ENCODE results near the gene METTL23.
"Not testable (repeated sequence)": the region's sequence is repeated elsewhere in the genome, so short reads cannot be mapped to it uniquely, and the experiment has no call there.

The METTL23 gene

DNA sequence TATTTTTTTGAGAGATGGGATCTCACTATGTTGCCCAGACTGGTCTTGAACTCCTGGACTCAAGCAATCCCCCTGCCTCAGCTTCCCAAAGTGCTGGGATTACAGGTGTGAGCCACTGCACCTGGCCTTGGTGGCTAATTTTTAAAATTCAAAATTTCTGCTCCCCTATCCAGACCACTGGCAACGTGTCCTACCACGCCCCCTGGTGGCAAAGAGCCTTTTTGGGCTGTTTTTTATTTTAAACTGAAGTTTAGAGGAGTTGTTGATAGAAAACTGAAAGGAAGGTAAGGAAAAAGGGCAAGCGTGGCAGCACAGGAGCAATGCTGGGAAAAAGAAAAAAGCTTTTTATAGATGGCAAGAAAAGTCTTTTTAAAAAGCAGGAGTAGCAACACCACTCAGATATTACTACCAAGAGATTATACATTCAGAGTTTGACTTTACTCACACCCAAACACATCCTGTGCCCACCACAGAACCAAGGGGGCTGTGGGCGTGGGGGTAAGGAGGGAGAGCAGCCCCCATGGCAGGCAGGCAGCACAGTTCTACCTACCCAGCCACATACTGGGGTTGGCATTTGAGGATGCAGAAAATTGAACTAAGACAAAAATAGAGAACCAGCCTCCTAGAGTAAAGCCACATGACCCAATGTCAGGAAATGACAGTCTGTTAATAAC lies 11.7 kb upstream of the METTL23 start:
- Histone ChIP-seq H3K4me3 (ENCODE audit: low read depth in 1 of 2, low read length in 2 of 2) (no peak overlapping the region), H3K27ac (ENCODE audit: low read depth, low read length) (no peak overlapping the region), H3K27me3 (ENCODE audit: control insufficient read depth in 1 of 2, insufficient read depth in 2 of 2, low read length in 2 of 2) (no peaks in the 10 kb centered on the region), H3K9me3 (ENCODE audit: control insufficient read depth in 1 of 2, low read length in 2 of 2) (no peaks in the 10 kb centered on the region), H3K9ac (ENCODE audit: low read depth in 1 of 2, low read length in 2 of 2) (no peak overlapping the region), H3K36me3 (ENCODE audit: control insufficient read depth in 1 of 2, insufficient read depth in 2 of 2, low read length in 2 of 2) (peaks cover 17 to 64% of the 10 kb centered on the region in 2 donors), H3K4me1 (ENCODE audit: control insufficient read depth in 1 of 2, insufficient read depth in 2 of 2, low read length in 2 of 2) (peaks cover 22 to 27% of the 10 kb centered on the region in 2 donors)

DNA sequence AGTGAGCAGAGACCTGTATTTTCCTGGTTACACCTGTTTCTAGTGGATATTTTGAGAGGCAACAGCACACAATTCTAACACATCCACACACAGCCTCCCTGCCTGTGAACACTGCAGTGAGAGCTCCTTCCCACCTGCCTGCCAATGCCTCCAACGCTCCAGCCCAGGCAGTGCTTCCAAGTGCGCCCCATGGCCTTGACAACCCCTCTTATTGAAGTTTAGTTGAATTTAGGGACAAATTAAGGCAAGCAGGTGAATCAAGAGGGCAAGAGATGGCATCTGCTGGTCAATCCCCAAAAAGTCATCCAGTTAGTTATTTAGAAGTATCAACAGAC lies 11.2 kb upstream of the METTL23 start:
- no peak overlapping the region for H3K9ac ChIP-seq (ENCODE audit: low read depth in 1 of 2, low read length in 2 of 2)
- peaks cover 22 to 25% of the 10 kb centered on the region in 2 donors for H3K4me1 ChIP-seq (ENCODE audit: control insufficient read depth in 1 of 2, insufficient read depth in 2 of 2, low read length in 2 of 2)
- no peak overlapping the region for H3K4me3 ChIP-seq (ENCODE audit: low read depth in 1 of 2, low read length in 2 of 2)
- no peaks in the 10 kb centered on the region for H3K27me3 ChIP-seq (ENCODE audit: control insufficient read depth in 1 of 2, insufficient read depth in 2 of 2, low read length in 2 of 2)
- H3K9me3 ChIP-seq (ENCODE audit: control insufficient read depth in 1 of 2, low read length in 2 of 2): no peaks in the 10 kb centered on the region
- H3K27ac ChIP-seq (ENCODE audit: low read depth, low read length): no peak overlapping the region
- H3K36me3 ChIP-seq (ENCODE audit: control insufficient read depth in 1 of 2, insufficient read depth in 2 of 2, low read length in 2 of 2): peaks cover 22 to 69% of the 10 kb centered on the region in 2 donors

DNA sequence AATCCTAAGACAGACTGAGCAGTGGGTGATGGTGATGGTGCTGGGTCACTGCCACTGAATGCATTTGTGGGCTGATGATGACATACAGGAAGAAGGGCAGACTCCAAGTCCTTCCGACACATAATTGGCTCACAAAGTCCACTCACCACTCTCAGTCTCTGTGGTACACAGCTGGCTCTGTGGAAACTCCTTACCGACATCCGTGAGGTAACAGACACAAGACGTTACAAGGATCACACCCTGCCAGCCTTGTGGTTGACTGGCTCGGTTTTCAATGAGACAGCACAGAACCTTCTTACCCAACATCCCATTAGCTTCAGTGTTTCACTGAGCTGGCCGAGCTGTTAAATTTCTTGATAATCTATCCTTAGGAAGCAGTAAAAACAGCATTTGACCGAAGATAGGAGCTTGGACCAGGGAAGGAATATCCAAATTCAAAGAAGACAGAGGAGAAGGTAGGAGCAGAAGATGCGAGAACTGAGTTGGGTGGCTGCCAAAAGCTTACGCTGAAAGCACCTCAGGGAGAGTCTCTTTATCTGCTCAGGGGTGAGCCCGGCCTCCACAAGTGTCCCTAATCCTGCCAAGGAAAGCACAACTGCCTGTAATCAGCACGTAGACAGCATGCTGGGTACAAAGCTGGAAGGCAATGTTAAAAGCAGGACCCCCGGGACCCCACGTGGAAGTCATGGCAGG lies 10.3 kb upstream of the METTL23 start:
- Histone ChIP-seq H3K9me3 (ENCODE audit: control insufficient read depth in 1 of 2, low read length in 2 of 2) (no peaks in the 10 kb centered on the region), H3K27me3 (ENCODE audit: control insufficient read depth in 1 of 2, insufficient read depth in 2 of 2, low read length in 2 of 2) (no peaks in the 10 kb centered on the region), H3K4me1 (ENCODE audit: control insufficient read depth in 1 of 2, insufficient read depth in 2 of 2, low read length in 2 of 2) (peaks cover 18 to 22% of the 10 kb centered on the region in 2 donors), H3K27ac (ENCODE audit: low read depth, low read length) (no peak overlapping the region), H3K4me3 (ENCODE audit: low read depth in 1 of 2, low read length in 2 of 2) (no peak overlapping the region), H3K9ac (ENCODE audit: low read depth in 1 of 2, low read length in 2 of 2) (peak overlapping the region in 1 of 2 donors; percentile 19), H3K36me3 (ENCODE audit: control insufficient read depth in 1 of 2, insufficient read depth in 2 of 2, low read length in 2 of 2) (peaks cover 29 to 78% of the 10 kb centered on the region in 2 donors)

DNA sequence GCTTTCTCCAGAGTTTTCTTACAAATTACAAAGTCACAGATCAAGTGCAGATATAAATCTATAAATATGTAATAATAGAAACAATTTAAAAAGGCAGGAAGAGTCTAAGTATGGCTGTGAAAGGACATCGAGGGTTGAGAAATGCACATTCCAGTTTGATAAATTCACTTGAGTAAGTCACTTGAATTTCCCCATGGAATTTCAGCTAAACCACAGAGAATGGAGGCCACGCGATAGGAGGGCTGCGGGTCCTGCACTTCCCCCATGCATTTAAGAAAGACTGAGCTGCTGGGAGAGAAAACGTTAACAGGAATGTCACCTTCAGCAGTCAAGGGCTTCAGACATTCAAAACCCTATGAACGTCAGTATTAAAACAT lies 9.8 kb upstream of the METTL23 start:
- Histone ChIP-seq H3K36me3 (ENCODE audit: control insufficient read depth in 1 of 2, insufficient read depth in 2 of 2, low read length in 2 of 2) (peaks cover 35 to 83% of the 10 kb centered on the region in 2 donors), H3K9ac (ENCODE audit: low read depth in 1 of 2, low read length in 2 of 2) (peak overlapping the region in 1 of 2 donors; percentile 19), H3K9me3 (ENCODE audit: control insufficient read depth in 1 of 2, low read length in 2 of 2) (no peaks in the 10 kb centered on the region), H3K27me3 (ENCODE audit: control insufficient read depth in 1 of 2, insufficient read depth in 2 of 2, low read length in 2 of 2) (no peaks in the 10 kb centered on the region), H3K4me1 (ENCODE audit: control insufficient read depth in 1 of 2, insufficient read depth in 2 of 2, low read length in 2 of 2) (peaks cover 13 to 20% of the 10 kb centered on the region in 2 donors), H3K27ac (ENCODE audit: low read depth, low read length) (no peak overlapping the region), H3K4me3 (ENCODE audit: low read depth in 1 of 2, low read length in 2 of 2) (no peak overlapping the region)

DNA sequence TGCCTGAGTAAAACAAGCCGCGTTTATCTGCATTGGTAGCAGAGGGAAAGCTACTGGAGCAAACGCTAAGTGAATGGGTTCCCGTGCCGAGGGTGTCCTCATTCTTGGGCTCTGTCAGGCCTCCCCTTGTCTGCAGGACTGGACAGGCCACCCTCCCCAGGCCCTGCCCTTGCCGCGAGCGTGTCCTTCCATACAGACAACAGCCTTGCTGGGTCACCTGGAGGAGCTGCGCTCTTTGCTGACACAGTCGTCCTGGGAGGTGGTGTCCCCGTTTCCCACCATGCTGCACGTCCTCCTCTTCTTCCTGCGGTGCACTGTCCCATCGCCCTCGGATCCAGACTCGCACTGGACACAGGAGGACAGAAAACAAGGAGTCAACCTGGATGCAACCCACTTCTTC lies 8.1 kb upstream of the METTL23 start:
- H3K36me3 ChIP-seq (ENCODE audit: control insufficient read depth in 1 of 2, insufficient read depth in 2 of 2, low read length in 2 of 2): peaks cover 41 to 79% of the 10 kb centered on the region in 2 donors

GRCh38 chr17:76720211-76720610 lies 6.4 kb upstream of the METTL23 start:
- Histone ChIP-seq H3K4me1 (ENCODE audit: control insufficient read depth in 1 of 2, insufficient read depth in 2 of 2, low read length in 2 of 2) (peaks cover 16 to 28% of the 10 kb centered on the region in 2 donors), H3K36me3 (ENCODE audit: control insufficient read depth in 1 of 2, insufficient read depth in 2 of 2, low read length in 2 of 2) (peaks cover 48 to 78% of the 10 kb centered on the region in 2 donors), H3K9ac (ENCODE audit: low read depth in 1 of 2, low read length in 2 of 2) (no peak overlapping the region), H3K27ac (ENCODE audit: low read depth, low read length) (no peak overlapping the region), H3K27me3 (ENCODE audit: control insufficient read depth in 1 of 2, insufficient read depth in 2 of 2, low read length in 2 of 2) (no peaks in the 10 kb centered on the region), H3K9me3 (ENCODE audit: control insufficient read depth in 1 of 2, low read length in 2 of 2) (no peaks in the 10 kb centered on the region), H3K4me3 (ENCODE audit: low read depth in 1 of 2, low read length in 2 of 2) (no peak overlapping the region)

More for the DNA sequence above, 8.1 kb upstream of the METTL23 start:
- H3K4me1 ChIP-seq (ENCODE audit: control insufficient read depth in 1 of 2, insufficient read depth in 2 of 2, low read length in 2 of 2): peaks cover 13 to 20% of the 10 kb centered on the region in 2 donors
- no peak overlapping the region for H3K27ac ChIP-seq (ENCODE audit: low read depth, low read length)
- no peaks in the 10 kb centered on the region for H3K9me3 ChIP-seq (ENCODE audit: control insufficient read depth in 1 of 2, low read length in 2 of 2)
- no peak overlapping the region for H3K4me3 ChIP-seq (ENCODE audit: low read depth in 1 of 2, low read length in 2 of 2)
- H3K9ac ChIP-seq (ENCODE audit: low read depth in 1 of 2, low read length in 2 of 2): no peak overlapping the region
- H3K27me3 ChIP-seq (ENCODE audit: control insufficient read depth in 1 of 2, insufficient read depth in 2 of 2, low read length in 2 of 2): no peaks in the 10 kb centered on the region

GRCh38 chr17:76720941-76721340 lies 5.7 kb upstream of the METTL23 start:
- Histone ChIP-seq H3K4me3 (ENCODE audit: low read depth in 1 of 2, low read length in 2 of 2) (no peak overlapping the region), H3K4me1 (ENCODE audit: control insufficient read depth in 1 of 2, insufficient read depth in 2 of 2, low read length in 2 of 2) (peaks cover 12 to 26% of the 10 kb centered on the region in 2 donors), H3K27ac (ENCODE audit: low read depth, low read length) (no peak overlapping the region), H3K36me3 (ENCODE audit: control insufficient read depth in 1 of 2, insufficient read depth in 2 of 2, low read length in 2 of 2) (peaks cover 47 to 70% of the 10 kb centered on the region in 2 donors), H3K9me3 (ENCODE audit: control insufficient read depth in 1 of 2, low read length in 2 of 2) (no peaks in the 10 kb centered on the region), H3K27me3 (ENCODE audit: control insufficient read depth in 1 of 2, insufficient read depth in 2 of 2, low read length in 2 of 2) (no peaks in the 10 kb centered on the region), H3K9ac (ENCODE audit: low read depth in 1 of 2, low read length in 2 of 2) (no peak overlapping the region)

- no peaks in the 10 kb centered on the region for H3K27me3 ChIP-seq (ENCODE audit: control insufficient read depth in 1 of 2, insufficient read depth in 2 of 2, low read length in 2 of 2)
- no peak overlapping the region for H3K9ac ChIP-seq (ENCODE audit: low read depth in 1 of 2, low read length in 2 of 2)
- H3K4me1 ChIP-seq (ENCODE audit: control insufficient read depth in 1 of 2, insufficient read depth in 2 of 2, low read length in 2 of 2): peaks cover 10 to 23% of the 10 kb centered on the region in 2 donors
- peaks cover 43 to 65% of the 10 kb centered on the region in 2 donors for H3K36me3 ChIP-seq (ENCODE audit: control insufficient read depth in 1 of 2, insufficient read depth in 2 of 2, low read length in 2 of 2)
- no peaks in the 10 kb centered on the region for H3K9me3 ChIP-seq (ENCODE audit: control insufficient read depth in 1 of 2, low read length in 2 of 2)
- no peak overlapping the region for H3K27ac ChIP-seq (ENCODE audit: low read depth, low read length)
- no peak overlapping the region for H3K4me3 ChIP-seq (ENCODE audit: low read depth in 1 of 2, low read length in 2 of 2)
Measured at GRCh38 chr17:76721463-76721862, 5.2 kb upstream of the METTL23 start.

GRCh38 chr17:76722279-76722678 lies 4.4 kb upstream of the METTL23 start:
- peaks cover 9 to 18% of the 10 kb centered on the region in 2 donors for H3K4me1 ChIP-seq (ENCODE audit: control insufficient read depth in 1 of 2, insufficient read depth in 2 of 2, low read length in 2 of 2)
- no peak overlapping the region for H3K27ac ChIP-seq (ENCODE audit: low read depth, low read length)
- no peak overlapping the region for H3K9ac ChIP-seq (ENCODE audit: low read depth in 1 of 2, low read length in 2 of 2)
- no peaks in the 10 kb centered on the region for H3K27me3 ChIP-seq (ENCODE audit: control insufficient read depth in 1 of 2, insufficient read depth in 2 of 2, low read length in 2 of 2)
- no peaks in the 10 kb centered on the region for H3K9me3 ChIP-seq (ENCODE audit: control insufficient read depth in 1 of 2, low read length in 2 of 2)
- peaks cover 43 to 57% of the 10 kb centered on the region in 2 donors for H3K36me3 ChIP-seq (ENCODE audit: control insufficient read depth in 1 of 2, insufficient read depth in 2 of 2, low read length in 2 of 2)
- no peak overlapping the region for H3K4me3 ChIP-seq (ENCODE audit: low read depth in 1 of 2, low read length in 2 of 2)

DNA sequence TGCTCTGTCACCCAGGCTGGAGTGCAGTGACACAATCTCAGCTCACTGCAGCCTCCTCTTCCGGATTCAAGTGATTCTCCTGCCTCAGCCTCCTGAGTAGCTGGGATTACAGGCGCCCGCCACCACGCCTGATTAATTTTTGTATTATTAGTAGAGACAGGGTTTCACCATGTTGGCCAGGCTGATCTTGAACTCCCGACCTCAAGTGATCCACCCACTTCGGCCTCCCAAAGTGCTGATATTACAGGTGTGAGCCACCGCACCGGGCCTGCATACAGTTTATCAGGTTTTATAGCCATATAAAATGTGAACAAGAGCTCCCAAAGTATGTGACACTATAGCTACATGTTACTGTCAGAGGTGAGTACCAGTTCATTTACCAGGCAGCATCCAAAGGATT lies 3.7 kb upstream of the METTL23 start:
- H3K9ac ChIP-seq (ENCODE audit: low read depth in 1 of 2, low read length in 2 of 2); H3K27me3 ChIP-seq (ENCODE audit: control insufficient read depth in 1 of 2, insufficient read depth in 2 of 2, low read length in 2 of 2); H3K9me3 ChIP-seq (ENCODE audit: control insufficient read depth in 1 of 2, low read length in 2 of 2); H3K27ac ChIP-seq (ENCODE audit: low read depth, low read length); H3K4me3 ChIP-seq (ENCODE audit: low read depth in 1 of 2, low read length in 2 of 2): not testable (repeated sequence)
- Histone ChIP-seq H3K4me1 (ENCODE audit: control insufficient read depth in 1 of 2, insufficient read depth in 2 of 2, low read length in 2 of 2) (peaks cover 12 to 25% of the 10 kb centered on the region in 2 donors), H3K36me3 (ENCODE audit: control insufficient read depth in 1 of 2, insufficient read depth in 2 of 2, low read length in 2 of 2) (peaks cover 43 to 52% of the 10 kb centered on the region in 2 donors)
